Astrocyte of the hippocampus (primary cell): ENCODE measurements around the gene SPDYE2.
"Not testable (repeated sequence)": the region's sequence is repeated elsewhere in the genome, so short reads cannot be mapped to it uniquely, and the experiment has no call there.

Experiments used
- DNase-seq: peaks from one replicate; pipeline ENCODE4 v3.0.0; 2011; ENCODE audit warnings: low read depth, low spot score

SPDYE2 gene

DNA sequence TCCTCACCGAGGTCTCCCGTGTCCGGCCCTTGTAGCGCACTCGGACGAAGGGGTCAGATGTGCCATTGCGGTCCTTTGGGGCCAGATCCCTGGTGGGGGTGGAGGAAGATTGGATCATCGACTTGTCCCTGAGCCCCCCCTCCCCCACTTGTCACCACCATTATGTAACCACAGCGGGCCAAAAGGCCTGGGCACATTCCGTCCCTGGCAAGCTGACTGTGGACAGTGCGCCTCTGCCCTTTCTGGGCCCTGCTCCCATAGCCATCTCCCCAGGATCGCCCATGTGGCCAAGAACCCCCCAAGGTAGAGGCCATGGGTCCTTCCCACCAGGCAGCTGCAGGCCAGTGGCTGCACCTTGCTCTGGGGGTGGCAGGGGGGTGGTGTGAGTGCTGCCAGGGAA, 51.3 kb downstream of the SPDYE2 start:
- DNase-seq: not testable (repeated sequence)

- not testable (repeated sequence) for DNase-seq
Measured at GRCh38 chr7:102604431-102605145, 53.6 kb downstream of the SPDYE2 start.

- not testable (repeated sequence) for DNase-seq
Measured at GRCh38 chr7:102606848-102607247, 55.8 kb downstream of the SPDYE2 start.

GRCh38 chr7:102609734-102610133, 58.7 kb downstream of the SPDYE2 start:
- not testable (repeated sequence) for DNase-seq

DNA sequence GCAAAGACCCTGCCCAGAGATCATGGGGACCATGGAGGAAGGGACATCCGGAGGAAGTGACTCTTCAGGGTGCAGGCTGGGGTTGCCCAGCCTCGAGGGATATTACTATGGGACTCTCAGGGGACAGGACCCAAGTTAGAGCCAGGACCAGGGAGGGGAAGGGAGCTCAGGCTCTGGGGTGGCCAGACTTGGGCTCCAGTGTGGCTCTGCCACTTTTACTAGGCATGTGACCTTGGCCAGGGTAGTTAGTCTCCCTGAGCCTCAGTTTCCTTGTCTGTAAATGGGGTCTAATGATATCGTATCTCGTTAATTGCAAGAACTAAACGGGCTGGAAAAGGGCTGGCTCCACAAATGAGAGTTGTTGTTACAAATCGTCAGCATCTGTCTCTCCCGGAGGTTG, 59.4 kb downstream of the SPDYE2 start:
- not testable (repeated sequence) for DNase-seq

DNA sequence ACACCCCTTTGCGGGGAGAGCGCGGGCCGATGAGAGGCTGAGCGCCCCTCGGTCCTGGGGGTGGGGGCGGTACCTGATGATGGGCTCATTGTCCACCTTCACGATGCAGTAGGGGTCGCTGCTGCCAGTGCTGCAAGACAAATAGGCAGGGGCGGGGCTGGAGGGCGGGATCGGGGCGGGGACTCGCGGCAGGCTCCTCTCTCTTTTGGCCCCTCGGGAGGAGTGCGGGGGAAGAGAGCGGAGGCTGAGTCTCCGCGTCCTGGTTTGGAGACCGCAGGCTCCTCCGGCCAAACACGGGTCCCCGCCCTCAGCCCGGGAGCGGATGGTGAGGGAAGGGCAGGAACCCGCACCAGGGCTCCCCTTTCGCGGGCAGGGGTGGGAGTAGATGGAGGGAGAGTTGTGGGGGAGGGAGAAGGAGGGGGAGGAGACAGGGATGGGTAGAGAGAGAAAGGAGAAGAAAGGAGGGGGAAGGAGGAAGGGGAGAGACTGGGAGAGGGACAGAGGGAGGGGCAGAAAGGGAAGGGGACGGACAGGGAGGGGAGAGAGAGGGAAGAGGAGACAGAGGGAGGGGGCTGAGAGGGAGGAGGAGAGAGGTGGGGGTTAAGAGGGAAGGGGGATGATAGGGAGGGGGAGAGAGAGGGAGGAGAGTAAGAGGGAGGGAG, 60.1 kb downstream of the SPDYE2 start:
- DNase-seq: not testable (repeated sequence)

DNA sequence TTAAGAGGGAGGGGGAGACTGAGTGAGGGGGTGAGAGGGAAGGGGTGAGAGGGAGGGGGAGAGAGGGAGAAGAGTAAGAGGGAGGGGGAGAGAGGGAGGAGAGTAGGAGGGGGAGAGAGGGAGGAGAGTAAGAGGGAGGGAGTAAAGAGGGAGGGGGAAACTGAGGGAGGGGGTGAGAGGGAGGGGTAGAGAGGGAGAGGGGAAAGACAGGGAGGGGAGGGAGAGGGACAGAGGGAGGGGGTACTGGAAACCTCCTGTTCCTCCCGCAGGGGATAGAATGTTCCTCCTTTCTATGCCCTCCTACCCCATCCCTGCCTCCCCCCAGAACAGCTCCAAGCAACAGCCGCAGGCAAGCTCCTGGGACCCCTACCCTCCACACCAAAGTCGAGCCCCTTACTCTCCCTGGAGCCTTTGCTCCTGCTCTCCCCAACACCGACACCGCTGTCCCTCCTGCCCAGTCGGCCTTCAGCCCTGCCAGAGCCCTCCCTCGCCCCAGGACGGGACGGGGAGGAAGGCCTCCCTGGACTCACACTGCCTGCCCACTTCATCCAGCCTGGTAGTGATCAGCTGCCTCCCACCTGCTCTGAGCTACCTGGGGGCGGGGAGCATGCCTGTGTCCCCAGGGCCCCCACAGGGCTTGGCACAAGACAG, 60.8 kb downstream of the SPDYE2 start:
- DNase-seq: peak; percentile 42
